Kidney epithelial cell (primary cell): ENCODE data around the gene TICAM2. TPM values are rescaled to one million over a fixed set of nuclear protein-coding genes. Genes with fewer than 3 reads are reported as not detected.

Experiments used
- DNase-seq: peaks from one replicate; pipeline ENCODE4 v3.0.0-alpha.2; 2010; ENCODE audit warnings: low read depth
- H3K27me3 ChIP-seq: 2 replicates; pipeline ENCODE4 v1.6.0; 2011; ENCODE audit warnings: low read length; ENCODE audit not compliant: control insufficient read depth, insufficient read depth
- H3K36me3 ChIP-seq: 2 replicates; pipeline ENCODE4 v1.5.1; 2011; ENCODE audit warnings: low read length; ENCODE audit not compliant: control insufficient read depth, insufficient read depth
- H3K4me3 ChIP-seq: 2 replicates; pipeline ENCODE4 v1.5.1; 2011; ENCODE audit warnings: low read depth, mild to moderate bottlenecking, control low read depth, low read length
- CTCF ChIP-seq: IDR thresholded peaks from 2 replicates; pipeline ENCODE4 v1.5.1; 2011; ENCODE audit warnings: mild to moderate bottlenecking, moderate library complexity, low read length, control low read depth, inconsistent platforms; ENCODE audit not compliant: insufficient read depth, poor library complexity, severe bottlenecking
- total RNA-seq: library from RNA; depleted of rRNA; stranded (reverse); fragments of >200 nt; gene quantifications from 2 replicates; pipeline ENCODE4 v1.2.3, GENCODE V29; 2015

TICAM2 gene
- total RNA-seq, 1 donor from 2014 or later: 2.3 TPM

GRCh38 chr5:115627295-115627865 is 25.1 kb upstream of the TICAM2 start:
- no peak overlapping the region for H3K4me3 ChIP-seq
- no peaks in the 10 kb centered on the region for H3K36me3 ChIP-seq
- H3K27me3 ChIP-seq: no peaks in the 10 kb centered on the region
- TF ChIP-seq CTCF: no peak
- no peak for DNase-seq

GRCh38 chr5:115626445-115626823 is 24.2 kb upstream of the TICAM2 start:
- peak overlapping the region; percentile 99 for H3K4me3 ChIP-seq
- H3K27me3 ChIP-seq: no peaks in the 10 kb centered on the region
- DNase-seq: no peak
- TF ChIP-seq CTCF: no peak
- no peaks in the 10 kb centered on the region for H3K36me3 ChIP-seq

- Histone ChIP-seq H3K36me3 (no peaks in the 10 kb centered on the region), H3K4me3 (peak within 1 kb of the TSS; percentile 99), H3K27me3 (no peaks in the 10 kb centered on the region)
- TF ChIP-seq CTCF: no peak
- peak; percentile 91 for DNase-seq
Measured at GRCh38 chr5:115625579-115626444, 23.5 kb upstream of the TICAM2 start, which contains the start of gene TMED7. TMED7 (minus strand) TSS chr5:115626036; CDS start chr5:115625792, 244 bp downstream.

- no peaks in the 10 kb centered on the region for H3K27me3 ChIP-seq
- no peak for DNase-seq
- no peak for TF ChIP-seq CTCF
- peak overlapping the region; percentile 99 for H3K4me3 ChIP-seq
- H3K36me3 ChIP-seq: no peaks in the 10 kb centered on the region
Measured at GRCh38 chr5:115624994-115625393, 22.7 kb upstream of the TICAM2 start.

- TF ChIP-seq CTCF: no peak
- peak overlapping the region; percentile 6 for H3K4me3 ChIP-seq
- no peak for DNase-seq
- H3K27me3 ChIP-seq: no peaks in the 10 kb centered on the region
- H3K36me3 ChIP-seq: no peaks in the 10 kb centered on the region
Measured at GRCh38 chr5:115623658-115624057, 21.4 kb upstream of the TICAM2 start.

- peaks cover 1% of the 10 kb centered on the region for H3K36me3 ChIP-seq
- H3K4me3 ChIP-seq: no peak overlapping the region
- TF ChIP-seq CTCF: no peak
Measured at GRCh38 chr5:115621365-115621900, 19.2 kb upstream of the TICAM2 start.

More at GRCh38 chr5:115621365-115621900, 19.2 kb upstream of the TICAM2 start:
- H3K27me3 ChIP-seq: no peaks in the 10 kb centered on the region
- DNase-seq: no peak
